Panc1 (cell line): Measurements from ENCODE around the gene MCF2L. TPM values are rescaled to one million over a fixed set of nuclear protein-coding genes. Genes with fewer than 3 reads are reported as not detected.

Experiments used
- ATAC-seq: fragments of 200-7000 bp; cut with Tn5 transposase; 2 replicates; pipeline ENCODE4 v1.9.1; 2020; ENCODE audit warnings: mild to moderate bottlenecking, moderate library complexity
- BruUV-seq: library from RNA; stranded (reverse); fragments of 400-500 nt; replicated peaks from 2 replicates; lab custom pipeline; 2021; lab: Mats Ljungman, UMichigan
- CTCF ChIA-PET: fragments of 300-600 bp; sonication (Branson Sonifier 250); formaldehyde crosslinking; loops from one replicate; lab custom pipeline; 2022; ENCODE audit warnings: antibody characterized with exemption; lab: Charles Lee
- POLR2A ChIA-PET: fragments of 300-600 bp; sonication (Branson Sonifier 250); formaldehyde crosslinking; loops from one replicate; lab custom pipeline; 2022; ENCODE audit warnings: antibody characterized with exemption; lab: Charles Lee
- DNase-seq: peaks from one replicate; pipeline ENCODE4 v3.0.0-alpha.2; 2010; ENCODE audit warnings: low read depth, low spot score
- H3K27ac ChIP-seq: 2 replicates; pipeline ENCODE4 v1.5.1; 2011; ENCODE audit warnings: mild to moderate bottlenecking, low read length, inconsistent platforms
- H3K27me3 ChIP-seq: fragments of 200-500 bp; sonication (Bioruptor generic); 2 replicates; pipeline ENCODE4 v1.6.0; 2014; ENCODE audit warnings: low read length, inconsistent platforms; ENCODE audit not compliant: control insufficient read depth, insufficient read depth
- H3K36me3 ChIP-seq: fragments of 200-500 bp; sonication (Bioruptor generic); 2 replicates; pipeline ENCODE4 v1.5.1; 2014; ENCODE audit warnings: inconsistent platforms, mild to moderate bottlenecking, low read length, moderate library complexity; ENCODE audit not compliant: control insufficient read depth, insufficient read depth
- H3K4me1 ChIP-seq: 2 replicates; pipeline ENCODE4 v1.5.1; 2011; ENCODE audit warnings: inconsistent platforms, mild to moderate bottlenecking, low read length, moderate library complexity; ENCODE audit not compliant: control insufficient read depth, insufficient read depth
- H3K4me3 ChIP-seq, 2 experiments: 2 replicates each; pipeline ENCODE4 v1.5.1; 2011 to 2012; ENCODE audit warnings: low read depth in 2 of 2, low read length in 2 of 2, mild to moderate bottlenecking in 2 of 2, inconsistent platforms in 1 of 2, moderate library complexity in 1 of 2
- H3K9me3 ChIP-seq: fragments of 200-500 bp; sonication (Bioruptor generic); 2 replicates; pipeline ENCODE4 v1.5.1; 2014; ENCODE audit warnings: low read depth, mild to moderate bottlenecking, inconsistent platforms, low read length, moderate library complexity; ENCODE audit not compliant: control insufficient read depth, insufficient read depth
- CTCF ChIP-seq: fragments of 450-650 bp; IDR thresholded peaks from 2 replicates; pipeline ENCODE4 v1.5.1; 2017; ENCODE audit warnings: mild to moderate bottlenecking
- POLR2AphosphoS5 ChIP-seq: IDR thresholded peaks from 2 replicates; pipeline ENCODE4 v1.6.1; 2012; ENCODE audit warnings: mild to moderate bottlenecking, low read depth, low read length, moderate library complexity
- REST ChIP-seq, 2 experiments: IDR thresholded peaks; 2 replicates each; pipeline ENCODE4 v1.6.1; 2011 to 2012; ENCODE audit warnings: low read depth in 2 of 2, control low read depth in 1 of 2, low read length in 1 of 2, mild to moderate bottlenecking in 1 of 2, moderate library complexity in 1 of 2; ENCODE audit not compliant: insufficient read depth in 1 of 2
- SIN3A ChIP-seq: IDR thresholded peaks from 2 replicates; pipeline ENCODE4 v1.6.1; 2012; ENCODE audit warnings: low read depth, mild to moderate bottlenecking, low read length, moderate library complexity, borderline replicate concordance; ENCODE audit not compliant: insufficient read depth
- TCF7L2 ChIP-seq: IDR thresholded peaks from 2 replicates; pipeline ENCODE4 v1.6.1; 2011; ENCODE audit warnings: mild to moderate bottlenecking, low read depth, low read length, inconsistent platforms
- in situ Hi-C: cut with HindIII; loops from 2 replicates; pipeline ENCODE4 v1.10.0; 2016; ENCODE audit warnings: low sequenced_read_pairs, low pct_unique_long_range_greater_than_20kb
- intact Hi-C: fragments of 100-400 bp; cut with micrococcal nuclease; formaldehyde crosslinking; loops from one replicate; pipeline ENCODE4 v1.10.0; 2022; ENCODE audit not compliant: unreplicated experiment
- total RNA-seq: library from RNA; stranded (reverse); gene quantifications from one replicate; pipeline ENCODE4 v1.2.1, GENCODE V29; 2021; ENCODE audit not compliant: unreplicated experiment

The MCF2L gene
- total RNA-seq, 1 experiment from 2014 or later: 0.57 TPM

- Histone ChIP-seq H3K36me3 (no peaks in the 10 kb centered on the region), H3K27me3 (no peaks in the 10 kb centered on the region; the same call in none of the 2 replicates), H3K4me3 (no peak overlapping the region), H3K4me1 (no peaks in the 10 kb centered on the region), H3K9me3 (no peaks in the 10 kb centered on the region), H3K27ac (no peak overlapping the region)
- no peak for DNase-seq
- intact Hi-C loops (no loop called here), in situ Hi-C loops (no loop called here)
- no TSS peak for BruUV-seq
- POLR2A ChIA-PET: no interaction called here
- ATAC-seq: no peak
- CTCF ChIA-PET: no interaction called here
- TF ChIP-seq REST (IDR thresholded peaks at IDR 0.05; ENCODE audit: insufficient read depth in 1 of 2, low read depth in 2 of 2, low read length in 1 of 2) (no peak), TCF7L2 (no peak), SIN3A (no peak), POLR2AphosphoS5 (no peak), CTCF (no peak)
Measured at GRCh38 chr13:113048766-113049165, 79.8 kb downstream of the MCF2L start.

GRCh38 chr13:113049521-113049941, 80.5 kb downstream of the MCF2L start:
- Histone ChIP-seq H3K27ac (no peak overlapping the region), H3K4me3 (no peak overlapping the region), H3K36me3 (no peaks in the 10 kb centered on the region), H3K4me1 (no peaks in the 10 kb centered on the region), H3K9me3 (no peaks in the 10 kb centered on the region), H3K27me3 (no peaks in the 10 kb centered on the region; the same call in 1 of the 2 replicates)
- DNase-seq (no peak), ATAC-seq (no peak)
- in situ Hi-C loops (no loop called here), intact Hi-C loops (no loop called here)
- ChIA-PET CTCF (no interaction called here), POLR2A (no interaction called here)
- no TSS peak for BruUV-seq
- TF ChIP-seq CTCF (no peak), POLR2AphosphoS5 (no peak), SIN3A (no peak), TCF7L2 (no peak), REST (IDR thresholded peaks at IDR 0.05; ENCODE audit: insufficient read depth in 1 of 2, low read depth in 2 of 2, low read length in 1 of 2) (no peak)
